ENCODE measurements around the gene DLX6.
"Not testable (repeated sequence)": the region's sequence is repeated elsewhere in the genome, so short reads cannot be mapped to it uniquely, and the experiment has no call there.

The DLX6 gene

DNA sequence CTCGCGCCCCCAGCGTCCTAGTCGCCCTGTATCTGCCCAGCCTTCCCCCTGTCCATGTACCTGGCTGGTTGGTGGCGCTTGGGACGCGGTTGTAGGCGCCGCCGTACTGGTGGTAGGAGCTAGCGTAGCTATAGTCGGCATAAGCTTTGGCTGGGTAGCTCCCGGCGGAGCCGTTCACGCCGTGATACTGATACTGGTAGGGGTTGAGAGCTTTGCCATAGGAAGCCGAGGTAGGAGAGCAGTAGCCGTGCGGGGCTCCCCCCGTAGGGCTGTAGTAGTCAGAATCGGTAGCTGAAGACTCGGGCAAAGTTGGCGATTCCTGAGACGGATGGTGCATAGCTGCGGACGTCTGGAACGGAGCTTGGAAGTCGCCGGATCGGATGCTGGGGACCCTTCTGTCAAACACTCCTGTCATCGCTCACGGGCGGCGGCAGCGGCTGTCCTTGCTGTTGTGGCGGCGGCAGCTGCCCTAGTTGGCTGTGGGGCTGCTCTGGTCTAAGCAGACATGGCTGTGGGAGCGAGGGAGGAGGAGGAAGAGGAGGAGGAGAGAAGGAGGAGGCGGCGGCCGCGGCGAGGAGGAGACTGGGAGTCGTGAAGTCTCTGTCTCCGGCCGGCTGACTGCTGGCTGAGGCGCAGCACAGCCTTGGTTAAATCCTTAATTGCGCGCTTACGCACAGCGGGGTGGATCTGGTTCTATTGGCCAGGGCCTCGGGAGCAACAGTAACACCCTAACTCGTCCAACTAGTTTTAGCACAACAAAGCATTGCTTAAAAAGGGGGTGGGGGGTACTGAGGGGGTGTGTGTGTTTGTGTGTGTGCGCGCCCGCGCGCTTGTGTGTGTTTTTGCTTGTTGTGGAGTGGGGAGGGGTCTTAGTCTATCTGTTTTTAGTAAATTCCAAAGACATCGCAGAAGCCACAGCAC lies 19.1 kb downstream of the DLX6 start, which contains the start of gene DLX5:
TSS of gene DLX5 (minus strand) at position 623 of the 921 bp plus-strand sequence. CDS start at position 415, 208 bp downstream.
- DNase-seq = peak; percentile 73

DNA sequence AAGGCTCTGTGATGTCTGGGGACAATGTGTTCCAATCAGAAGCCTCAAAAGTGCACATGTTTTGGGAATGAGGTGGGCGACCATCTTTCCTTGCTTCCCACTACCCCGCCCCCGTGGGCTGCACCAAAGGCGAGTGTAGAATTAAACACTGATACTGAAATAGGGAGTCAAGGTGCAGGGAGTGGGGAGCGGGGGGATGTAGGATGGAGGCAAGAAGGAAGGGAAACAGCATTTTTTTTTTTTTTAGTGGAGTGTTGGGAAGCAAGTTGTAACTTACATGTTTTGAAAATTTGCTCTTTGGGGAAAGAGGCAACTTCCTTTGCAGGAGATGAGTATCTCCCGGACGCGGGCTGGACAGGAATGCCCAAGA lies 19.8 kb downstream of the DLX6 start:
- no peak for DNase-seq

DNA sequence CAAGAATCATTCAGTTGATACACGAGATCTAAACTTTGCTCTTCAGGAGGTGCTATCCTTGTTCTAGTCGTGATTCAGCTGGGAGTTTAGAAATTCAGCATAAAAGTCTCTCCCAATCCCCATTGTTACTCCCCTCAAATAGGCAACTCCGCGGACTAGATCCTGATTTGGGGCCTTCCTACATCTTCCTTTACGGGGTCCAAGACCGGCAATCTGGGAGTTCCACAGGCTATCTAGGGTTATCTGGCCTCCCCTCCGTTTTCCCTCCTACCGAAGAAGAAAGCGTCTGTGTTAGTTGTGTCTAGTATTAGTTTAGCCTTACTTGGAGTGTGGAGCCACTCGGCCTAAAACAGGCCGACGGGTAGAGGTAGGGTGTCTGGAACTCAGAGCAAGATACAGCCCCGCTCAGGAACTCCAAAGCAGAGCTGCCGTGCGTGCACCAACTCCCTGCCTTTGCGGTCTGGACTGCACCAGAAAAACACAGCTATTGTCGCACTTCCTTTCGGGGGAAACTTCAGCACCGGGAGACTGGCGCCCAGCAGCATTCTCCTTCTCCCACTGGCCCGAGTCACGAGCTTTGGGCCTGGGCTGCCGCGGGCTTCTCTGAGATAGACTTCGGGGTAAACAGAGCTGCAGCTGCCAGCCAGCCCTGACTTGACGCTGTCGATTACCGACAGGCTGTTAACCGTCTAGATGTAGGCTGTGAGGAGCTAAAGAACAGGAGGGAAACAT lies 20.8 kb downstream of the DLX6 start:
- no peak for DNase-seq

DNA sequence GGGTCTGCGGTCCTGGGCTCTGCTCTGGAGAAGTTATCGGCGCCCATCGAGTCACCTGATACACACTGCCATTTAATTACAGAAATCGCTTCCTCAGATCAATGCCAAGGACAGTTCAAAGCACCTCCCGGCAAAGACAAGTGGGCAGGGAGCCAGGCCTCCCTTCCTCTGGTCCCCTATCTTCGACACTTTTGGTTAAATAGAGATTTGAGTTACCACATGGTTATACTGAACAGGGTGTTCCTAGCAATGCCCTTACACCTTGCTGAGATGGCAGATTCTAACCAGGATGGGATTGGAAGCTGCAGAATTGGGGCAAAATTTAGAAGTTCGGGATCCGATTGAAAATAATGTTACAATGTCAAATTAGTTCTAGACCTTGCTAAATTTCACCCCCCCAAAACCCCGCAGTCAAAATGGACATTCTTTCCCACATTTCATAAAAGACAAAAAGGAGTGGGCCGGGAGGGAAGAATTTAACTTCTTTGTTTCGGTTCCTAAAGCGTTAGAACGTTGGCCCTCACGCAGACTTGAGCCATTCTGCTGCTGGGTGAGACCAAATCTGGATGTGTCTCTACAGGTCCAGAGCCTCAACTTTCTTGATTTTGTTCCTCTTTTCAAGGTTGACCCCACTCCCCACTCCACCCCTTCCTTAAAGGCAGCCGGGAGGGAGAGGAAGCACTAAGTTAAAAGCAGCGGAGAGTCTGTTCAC lies 21.5 kb downstream of the DLX6 start:
- DNase-seq = no peak

DNA sequence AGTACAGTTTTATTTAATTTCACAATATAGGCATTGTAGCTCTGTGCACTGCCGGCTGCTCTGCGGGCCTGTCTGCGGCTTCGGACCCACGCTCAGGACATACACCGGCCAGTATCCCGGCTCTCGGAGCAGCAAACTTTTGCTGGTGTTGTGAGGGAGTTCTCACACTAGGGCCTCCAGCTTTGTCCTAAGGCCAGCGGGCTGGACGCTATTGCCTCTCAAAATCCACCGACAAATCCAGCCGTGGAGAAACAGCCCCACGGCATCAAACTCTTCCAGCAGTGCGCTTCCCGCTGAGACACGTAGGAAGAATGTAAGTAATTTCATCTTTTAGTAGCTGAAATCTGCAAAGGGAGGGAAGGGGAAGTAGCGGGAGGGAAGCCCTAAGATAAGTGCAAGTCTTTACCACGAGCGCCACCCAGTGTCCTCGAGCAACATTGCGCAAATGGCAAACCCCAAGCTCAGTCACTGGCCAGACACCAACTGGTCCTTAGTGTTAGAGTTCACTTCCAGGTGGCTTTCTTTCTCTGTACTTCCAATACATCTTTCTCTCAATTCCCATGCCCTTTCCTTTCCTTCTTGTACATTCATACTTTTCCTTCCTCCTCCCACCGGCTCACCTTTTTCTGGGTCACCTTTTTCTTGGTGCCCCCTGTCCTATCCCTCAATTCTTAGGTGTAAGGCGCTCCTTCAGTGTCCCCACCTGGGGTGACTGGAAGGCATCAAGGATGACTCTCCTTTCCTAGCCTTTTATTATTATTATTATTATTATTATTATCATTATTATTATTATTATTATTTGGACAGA lies 22.3 kb downstream of the DLX6 start:
- DNase-seq = peak; percentile 82

DNA sequence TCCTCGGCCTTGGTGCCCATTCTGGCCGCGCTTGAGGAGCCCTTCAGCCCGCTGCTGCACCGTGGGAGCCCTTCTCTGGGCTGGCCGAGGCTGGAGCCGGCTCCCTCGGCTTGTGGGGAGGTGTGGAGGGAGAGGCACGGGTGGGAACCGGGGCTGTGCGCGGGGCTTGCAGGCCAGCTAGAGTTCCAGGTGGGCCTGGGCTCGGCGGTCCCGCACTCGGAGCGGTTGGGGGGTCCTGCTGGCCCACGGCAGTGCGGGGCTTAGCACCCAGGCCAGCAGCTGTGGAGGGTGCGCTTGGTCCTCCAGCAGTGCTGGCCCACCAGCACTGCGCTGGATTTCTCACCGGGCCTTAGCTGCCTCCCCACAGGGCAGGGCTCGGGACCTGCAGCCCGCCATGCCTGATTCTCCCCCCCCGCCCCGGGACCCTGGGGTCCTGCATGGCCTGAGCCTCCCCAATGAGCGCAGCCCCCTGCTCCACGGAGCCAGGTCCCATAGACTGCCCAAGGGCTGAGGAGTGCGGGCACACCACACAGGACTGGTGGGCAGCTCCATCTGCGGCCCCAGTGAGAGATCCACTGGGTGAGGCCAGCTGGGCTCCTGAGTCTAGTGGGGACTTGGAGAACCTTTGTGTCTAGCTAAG lies 29.0 kb downstream of the DLX6 start:
- DNase-seq = not testable (repeated sequence)

DNA sequence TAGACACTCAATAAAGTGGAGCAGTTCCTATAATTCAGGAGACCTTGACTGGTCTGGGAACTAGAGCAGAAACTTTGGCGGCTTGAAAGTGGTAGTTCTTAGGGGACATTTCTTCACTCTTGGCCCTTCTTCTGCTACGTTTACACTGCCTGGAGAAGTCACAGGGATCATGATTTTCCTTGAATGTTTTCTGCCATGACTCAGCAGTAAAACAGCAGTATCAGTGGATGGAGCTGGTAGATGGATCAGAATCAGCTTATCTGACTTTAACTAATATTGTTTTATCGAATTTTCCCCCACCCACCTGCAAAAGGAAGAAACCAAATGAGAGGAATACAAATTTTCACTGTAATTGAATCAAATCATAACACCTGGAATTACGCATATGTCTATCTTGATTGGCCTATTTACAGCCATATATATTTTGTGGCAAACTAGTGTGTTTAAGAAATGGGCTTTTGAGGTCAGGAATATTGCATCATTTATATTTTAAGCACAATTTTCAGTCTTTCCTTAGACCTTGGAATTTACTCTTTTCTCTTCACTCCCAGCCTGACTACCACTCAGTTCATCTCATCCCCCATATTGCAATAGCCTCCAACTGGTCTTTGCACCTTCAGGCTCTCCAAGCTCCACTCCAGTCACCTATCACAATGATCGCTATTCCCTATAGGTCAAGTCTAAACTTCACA lies 34.2 kb downstream of the DLX6 start:
- no peak for DNase-seq

DNA sequence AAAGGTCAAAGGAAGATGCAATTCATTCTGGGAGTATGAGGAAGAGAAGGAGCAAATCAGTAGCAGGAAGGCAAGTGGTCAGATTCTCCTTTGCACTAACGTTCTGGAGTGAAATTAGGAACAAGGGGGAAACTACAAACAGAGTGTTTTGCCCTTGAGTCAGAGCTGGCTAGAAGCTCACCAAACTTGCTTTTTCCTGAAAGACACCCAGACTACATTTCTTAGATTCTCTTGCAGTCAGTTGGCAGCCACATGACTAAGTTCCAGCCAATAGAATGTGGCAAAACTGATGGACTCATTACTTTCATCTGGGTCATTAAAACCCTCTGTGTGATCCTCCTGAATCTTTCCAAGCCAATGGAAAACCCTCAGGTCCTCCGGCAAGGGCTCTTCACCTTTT lies 37.9 kb downstream of the DLX6 start:
- DNase-seq = no peak

Data from NCI-H345 (cell line).